ENCODE results near the gene KIF1B. TPM values are rescaled to one million over a fixed set of nuclear protein-coding genes. Genes with fewer than 3 reads are reported as not detected.
"Not testable (repeated sequence)": the region's sequence is repeated elsewhere in the genome, so short reads cannot be mapped to it uniquely, and the experiment has no call there.

KIF1B gene
- total RNA-seq, 2 experiments from 2014 or later, result 7.1 to 8.9 TPM

- H3K9me3 Mint-ChIP-seq, result no peaks in the 10 kb centered on the region
- H3K4me1 Mint-ChIP-seq (ENCODE audit: low read depth), result peaks cover 5% of the 10 kb centered on the region
- H3K4me3 Mint-ChIP-seq, result no peak overlapping the region
- no peak overlapping the region for H3K27ac Mint-ChIP-seq
- POLR2A ChIA-PET, result no interaction called here
- ATAC-seq, result no peak
- no peaks in the 10 kb centered on the region for H3K27me3 Mint-ChIP-seq
- no peak for DNase-seq
- intact Hi-C loops (cut with micrococcal nuclease), result no loop called here
- no peak for TF ChIP-seq CTCF (IDR thresholded peaks at IDR 0.05)
- CTCF ChIA-PET, result no interaction called here
- peaks cover under 1% of the 10 kb centered on the region for H3K36me3 Mint-ChIP-seq (ENCODE audit: low read depth)
Measured at GRCh38 chr1:10242811-10243210, 32.4 kb downstream of the KIF1B start.

GRCh38 chr1:10245674-10246073 lies 35.3 kb downstream of the KIF1B start:
- Mint-ChIP-seq H3K4me1 (ENCODE audit: low read depth) (peaks cover 4% of the 10 kb centered on the region), H3K9me3 (no peaks in the 10 kb centered on the region), H3K27me3 (no peaks in the 10 kb centered on the region), H3K27ac (no peak overlapping the region), H3K4me3 (no peak overlapping the region), H3K36me3 (ENCODE audit: low read depth) (no peaks in the 10 kb centered on the region)
- ChIA-PET POLR2A (no interaction called here), CTCF (no interaction called here)
- TF ChIP-seq CTCF (IDR thresholded peaks at IDR 0.05), result no peak
- ATAC-seq (no peak), DNase-seq (no peak)
- intact Hi-C loops (cut with micrococcal nuclease), result no loop called here

GRCh38 chr1:10249808-10250457 lies 39.6 kb downstream of the KIF1B start:
- no peak for ATAC-seq

GRCh38 chr1:10250663-10251062 lies 40.3 kb downstream of the KIF1B start:
- TF ChIP-seq CTCF (IDR thresholded peaks at IDR 0.05), result no peak
- H3K36me3 Mint-ChIP-seq (ENCODE audit: low read depth), result no peaks in the 10 kb centered on the region
- no peak overlapping the region for H3K27ac Mint-ChIP-seq
- ChIA-PET CTCF (interaction anchor here (5.8 kb wide), 1 partner anchor 41 kb away, joined by 23 read pairs; the partner anchor contains the start of gene KIF1B), POLR2A (interaction anchor here (0.7 kb wide), 1 partner anchor 783 kb away, joined by 3 read pairs; no protein-coding TSS in a partner anchor)
- no peak overlapping the region for H3K4me3 Mint-ChIP-seq
- intact Hi-C loops (cut with micrococcal nuclease), result no loop called here
- no peaks in the 10 kb centered on the region for H3K27me3 Mint-ChIP-seq
- no peaks in the 10 kb centered on the region for H3K9me3 Mint-ChIP-seq
- DNase-seq (no peak), ATAC-seq (no peak)
- peaks cover 4% of the 10 kb centered on the region for H3K4me1 Mint-ChIP-seq (ENCODE audit: low read depth)

More at GRCh38 chr1:10249808-10250457, 39.6 kb downstream of the KIF1B start:
- H3K4me3 Mint-ChIP-seq, result no peak overlapping the region
- H3K9me3 Mint-ChIP-seq, result no peaks in the 10 kb centered on the region
- intact Hi-C loops (cut with micrococcal nuclease), result no loop called here
- DNase-seq, result no peak
- H3K27me3 Mint-ChIP-seq, result no peaks in the 10 kb centered on the region
- ChIA-PET POLR2A (interaction anchor here (0.7 kb wide), 1 partner anchor 782 kb away, joined by 3 read pairs; no protein-coding TSS in a partner anchor), CTCF (interaction anchor here (0.6 kb wide), 1 partner anchor 375 kb away, joined by 3 read pairs; no protein-coding TSS in a partner anchor)
- no peaks in the 10 kb centered on the region for H3K36me3 Mint-ChIP-seq (ENCODE audit: low read depth)
- H3K4me1 Mint-ChIP-seq (ENCODE audit: low read depth), result peaks cover 4% of the 10 kb centered on the region
- no peak overlapping the region for H3K27ac Mint-ChIP-seq
- TF ChIP-seq CTCF (IDR thresholded peaks at IDR 0.05), result no peak

- H3K27me3 Mint-ChIP-seq; H3K4me3 Mint-ChIP-seq; H3K27ac Mint-ChIP-seq; H3K9me3 Mint-ChIP-seq; H3K4me1 Mint-ChIP-seq (ENCODE audit: low read depth); H3K36me3 Mint-ChIP-seq (ENCODE audit: low read depth); DNase-seq; intact Hi-C loops (cut with micrococcal nuclease): not testable (repeated sequence)
- ATAC-seq, result peak; percentile 69
- ChIA-PET CTCF (interaction anchor here (5.8 kb wide), 1 partner anchor 42 kb away, joined by 23 read pairs; the partner anchor contains the start of gene KIF1B), POLR2A (interaction anchor here (0.6 kb wide), 1 partner anchor 11 kb away, joined by 3 read pairs; no protein-coding TSS in a partner anchor)
Measured at GRCh38 chr1:10251325-10252108, 41.1 kb downstream of the KIF1B start.
